GM12874 (cell line): Measurements from ENCODE around the gene ECT2.

Experiments
- TF ChIP-seq, protein P1 (sequence below): IDR thresholded peaks from 2 replicates; pipeline ENCODE4 v1.5.1; 2011; ENCODE audit warnings: low read depth, mild to moderate bottlenecking, control low read depth, low read length, moderate library complexity; ENCODE audit not compliant: insufficient read depth

ECT2 gene

DNA sequence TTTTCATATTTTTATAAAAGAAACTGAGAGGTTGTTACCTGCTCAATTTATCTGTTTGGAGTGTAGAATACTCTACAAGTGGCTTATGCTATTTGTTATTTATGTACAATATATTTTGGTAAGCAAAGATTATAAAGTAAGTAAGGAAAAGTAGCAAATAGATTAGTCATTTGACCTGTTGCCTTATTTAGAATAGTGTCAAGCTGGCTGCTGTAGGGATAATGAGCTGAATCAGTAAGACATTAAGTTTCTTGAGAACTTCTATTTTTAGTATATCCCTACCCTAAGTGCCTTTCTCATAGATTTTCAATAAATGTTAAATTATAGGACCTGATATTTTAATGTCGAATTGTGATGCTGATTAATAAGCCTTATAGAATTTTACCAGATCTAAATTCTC is 37.2 kb downstream of the ECT2 start:
- TF ChIP-seq, protein P1, sequence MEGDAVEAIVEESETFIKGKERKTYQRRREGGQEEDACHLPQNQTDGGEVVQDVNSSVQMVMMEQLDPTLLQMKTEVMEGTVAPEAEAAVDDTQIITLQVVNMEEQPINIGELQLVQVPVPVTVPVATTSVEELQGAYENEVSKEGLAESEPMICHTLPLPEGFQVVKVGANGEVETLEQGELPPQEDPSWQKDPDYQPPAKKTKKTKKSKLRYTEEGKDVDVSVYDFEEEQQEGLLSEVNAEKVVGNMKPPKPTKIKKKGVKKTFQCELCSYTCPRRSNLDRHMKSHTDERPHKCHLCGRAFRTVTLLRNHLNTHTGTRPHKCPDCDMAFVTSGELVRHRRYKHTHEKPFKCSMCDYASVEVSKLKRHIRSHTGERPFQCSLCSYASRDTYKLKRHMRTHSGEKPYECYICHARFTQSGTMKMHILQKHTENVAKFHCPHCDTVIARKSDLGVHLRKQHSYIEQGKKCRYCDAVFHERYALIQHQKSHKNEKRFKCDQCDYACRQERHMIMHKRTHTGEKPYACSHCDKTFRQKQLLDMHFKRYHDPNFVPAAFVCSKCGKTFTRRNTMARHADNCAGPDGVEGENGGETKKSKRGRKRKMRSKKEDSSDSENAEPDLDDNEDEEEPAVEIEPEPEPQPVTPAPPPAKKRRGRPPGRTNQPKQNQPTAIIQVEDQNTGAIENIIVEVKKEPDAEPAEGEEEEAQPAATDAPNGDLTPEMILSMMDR, result no peak

DNA sequence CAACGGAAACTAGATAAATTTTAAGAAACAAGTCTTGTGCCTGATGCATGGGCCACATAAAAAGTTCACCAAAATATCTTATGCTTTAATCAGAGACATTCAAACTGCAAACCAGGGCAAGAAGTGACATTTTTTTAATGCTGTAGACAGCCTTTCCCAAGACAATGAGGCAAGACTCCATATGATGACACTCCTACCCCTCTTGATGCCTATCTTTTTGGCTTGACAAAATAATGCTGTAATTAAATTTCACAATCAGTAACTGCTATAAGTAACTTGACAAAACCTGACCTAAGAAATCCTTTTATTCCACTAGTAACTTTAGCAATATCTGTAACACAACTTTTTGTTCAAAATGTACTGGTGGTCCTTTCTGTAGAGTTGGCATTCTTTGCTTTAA is 48.7 kb downstream of the ECT2 start:
- TF ChIP-seq, protein P1, result no peak

DNA sequence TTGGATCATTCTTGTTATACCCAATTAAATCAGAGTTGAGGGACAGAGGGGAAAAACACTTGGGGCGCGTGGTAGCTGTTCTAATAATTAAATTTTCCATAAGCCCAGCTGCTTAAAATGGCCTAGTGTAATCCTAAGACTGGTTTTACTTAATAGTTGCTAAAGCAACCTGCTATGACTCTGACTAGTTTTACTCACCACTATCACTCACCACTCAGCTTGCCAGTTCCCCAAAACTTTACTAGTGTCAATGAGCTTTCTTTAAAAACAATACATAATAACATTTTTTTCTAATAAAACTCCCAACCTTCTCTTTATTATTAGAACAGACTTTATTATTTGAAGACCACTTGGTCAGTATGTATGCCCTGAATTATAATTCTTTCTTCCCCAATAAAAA is 49.6 kb downstream of the ECT2 start:
- TF ChIP-seq, protein P1, result no peak

DNA sequence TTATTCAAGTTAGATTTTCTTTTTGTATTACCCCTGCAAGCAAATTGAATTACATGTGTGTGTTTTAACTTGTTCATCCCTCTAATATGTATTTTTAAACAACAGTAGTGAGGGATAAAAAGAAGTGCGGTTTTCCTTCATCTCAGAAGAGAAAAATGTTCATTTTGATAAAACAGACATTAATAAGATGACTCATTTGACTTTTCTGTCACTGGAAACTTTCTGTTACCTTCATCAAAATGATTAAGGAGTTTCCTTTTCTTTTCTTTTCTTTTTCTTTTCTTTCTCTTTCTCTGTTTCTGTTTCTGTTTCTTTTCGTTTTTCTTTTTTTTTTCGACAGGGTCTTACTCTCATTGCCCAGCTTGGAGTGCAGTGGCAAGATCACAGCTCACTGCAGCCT is 53.0 kb downstream of the ECT2 start:
- TF ChIP-seq, protein P1, result no peak

DNA sequence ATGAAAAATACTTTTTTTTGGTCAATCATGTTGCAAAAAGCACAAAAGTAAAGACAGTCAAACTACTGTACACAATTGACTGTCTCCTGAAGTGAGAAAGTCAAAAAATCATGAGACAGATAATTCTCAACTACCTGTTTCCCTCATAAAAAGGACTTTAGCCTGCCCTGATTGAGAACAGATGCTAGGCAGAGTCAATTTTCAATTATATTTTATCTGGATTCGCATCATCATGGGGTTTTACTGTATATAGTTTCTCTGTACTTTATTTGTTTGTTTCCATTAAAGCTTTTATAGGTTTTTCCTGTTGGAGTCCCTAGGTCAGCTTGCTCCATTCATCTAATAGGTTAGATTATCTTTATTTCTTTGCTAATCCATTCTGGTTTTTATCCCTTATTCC is 53.8 kb downstream of the ECT2 start:
- TF ChIP-seq, protein P1, result no peak

DNA sequence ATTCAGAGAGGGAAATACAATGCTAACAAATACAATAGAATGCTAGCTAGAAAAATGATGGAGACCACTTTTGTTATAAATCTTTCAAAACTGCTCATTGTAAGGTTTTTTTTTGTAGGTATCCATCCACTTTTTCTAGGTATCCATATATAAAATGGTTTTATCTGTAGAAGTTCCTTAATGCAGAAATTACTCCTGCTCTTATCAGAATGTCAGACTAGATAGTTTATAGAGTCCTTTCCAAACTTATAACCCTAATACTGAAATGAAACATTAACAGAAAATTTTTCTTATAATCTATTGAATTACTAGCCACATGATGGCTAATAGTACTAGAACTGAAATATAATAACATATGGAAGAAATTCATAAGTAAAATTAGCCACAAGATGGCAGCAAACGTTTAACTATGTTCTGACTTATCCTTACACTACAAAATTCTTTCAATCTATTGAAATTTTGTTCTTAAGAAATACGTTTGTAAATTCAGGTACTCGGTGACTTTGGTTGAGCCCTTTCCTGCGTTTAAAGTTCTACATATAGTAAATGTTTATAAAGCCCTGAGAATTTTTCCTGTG is 58.5 kb downstream of the ECT2 start:
- TF ChIP-seq, protein P1, result no peak

DNA sequence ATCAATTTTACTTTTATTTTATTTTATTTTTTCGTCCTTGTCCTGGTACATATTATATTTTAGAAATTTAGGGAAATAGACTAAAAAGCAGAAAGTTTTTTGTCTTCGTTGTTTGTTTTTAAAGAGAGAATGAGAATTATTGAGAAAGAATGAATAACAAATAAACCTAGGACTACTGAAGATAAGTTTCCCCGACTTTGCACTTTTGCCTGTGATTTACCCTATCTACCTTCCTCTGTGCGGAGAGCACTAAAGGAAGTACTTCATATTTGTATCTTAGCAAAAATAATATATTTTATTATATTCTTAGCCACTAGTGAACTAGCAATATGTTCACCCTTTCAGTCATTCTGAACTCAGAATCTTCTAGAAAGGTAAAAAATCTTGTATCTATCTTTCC is 60.6 kb downstream of the ECT2 start:
- TF ChIP-seq, protein P1, result no peak
